GM23338 (cell line): ENCODE measurements around the gene EEA1. TPM values are rescaled to one million over a fixed set of nuclear protein-coding genes. Genes with fewer than 3 reads are reported as not detected.

Experiments used
- ATAC-seq: fragments of 200-7000 bp; cut with Tn5 transposase; 3 replicates; pipeline ENCODE4 v1.9.1; 2020
- DNase-seq: peaks from one replicate; pipeline ENCODE4 v3.0.0-alpha.2; 2015; ENCODE audit warnings: low spot score
- H2AFZ ChIP-seq: fragments of 200-600 bp; sonication (generic); 2 replicates; pipeline ENCODE4 v1.8.0; 2016; ENCODE audit warnings: antibody characterized with exemption, mild to moderate bottlenecking, moderate library complexity
- H3F3A ChIP-seq: fragments of 200-600 bp; sonication (generic); replicated peaks from 2 replicates; pipeline ENCODE4 v1.8.0; 2017; ENCODE audit warnings: antibody characterized with exemption, mixed run types, low read depth
- H3K27ac ChIP-seq: fragments of 200-600 bp; sonication (generic); 2 replicates; pipeline ENCODE4 v1.6.1; 2016; ENCODE audit warnings: low read depth
- H3K27me3 ChIP-seq: fragments of 200-600 bp; sonication (generic); 2 replicates; pipeline ENCODE4 v1.8.0; 2016; ENCODE audit warnings: mild to moderate bottlenecking, mixed run types, moderate library complexity; ENCODE audit not compliant: insufficient read depth
- H3K36me3 ChIP-seq: fragments of 200-600 bp; sonication (generic); 2 replicates; pipeline ENCODE4 v1.8.0; 2016; ENCODE audit warnings: mild to moderate bottlenecking; ENCODE audit not compliant: insufficient read depth
- H3K4me1 ChIP-seq: fragments of 200-600 bp; sonication (generic); 2 replicates; pipeline ENCODE4 v1.8.0; 2016; ENCODE audit warnings: mild to moderate bottlenecking, moderate library complexity; ENCODE audit not compliant: insufficient read depth
- H3K4me2 ChIP-seq: fragments of 200-600 bp; sonication (generic); 2 replicates; pipeline ENCODE4 v1.7.1; 2017; ENCODE audit warnings: mixed run types
- H3K4me3 ChIP-seq: fragments of 200-600 bp; sonication (generic); 2 replicates; pipeline ENCODE4 v1.6.1; 2016; ENCODE audit warnings: mixed run types
- H3K79me2 ChIP-seq: fragments of 200-600 bp; sonication (generic); replicated peaks from 2 replicates; pipeline ENCODE4 v1.8.0; 2017; ENCODE audit warnings: mild to moderate bottlenecking; ENCODE audit not compliant: insufficient read depth
- H3K9me2 ChIP-seq: fragments of 200-600 bp; sonication (generic); 2 replicates; pipeline ENCODE4 v1.8.0; 2017; ENCODE audit not compliant: insufficient read depth
- H4K20me1 ChIP-seq: fragments of 200-600 bp; sonication (generic); replicated peaks from 2 replicates; pipeline ENCODE4 v1.8.0; 2017; ENCODE audit warnings: mild to moderate bottlenecking; ENCODE audit not compliant: insufficient read depth
- H3K27ac Mint-ChIP-seq: 2 replicates; pipeline ENCODE4 v1.8.0; 2020; ENCODE audit warnings: inconsistent platforms, mild to moderate bottlenecking, moderate library complexity, mixed read lengths
- H3K27me3 Mint-ChIP-seq: 3 replicates; pipeline ENCODE4 v1.8.0; 2022; ENCODE audit warnings: low read depth, mild to moderate bottlenecking, moderate library complexity, mixed read lengths, inconsistent platforms; ENCODE audit not compliant: insufficient read depth, poor library complexity
- H3K36me3 Mint-ChIP-seq: 3 replicates; pipeline ENCODE4 v1.8.0; 2021; ENCODE audit warnings: low read depth, mild to moderate bottlenecking, inconsistent platforms, moderate library complexity, mixed read lengths
- H3K4me1 Mint-ChIP-seq: 3 replicates; pipeline ENCODE4 v1.8.0; 2020; ENCODE audit warnings: mild to moderate bottlenecking, inconsistent platforms, mixed read lengths
- H3K4me3 Mint-ChIP-seq: 3 replicates; pipeline ENCODE4 v1.8.0; 2021; ENCODE audit warnings: moderate library complexity, mild to moderate bottlenecking, inconsistent platforms, mixed read lengths
- H3K9me3 Mint-ChIP-seq: 3 replicates; pipeline ENCODE4 v1.8.0; 2020; ENCODE audit warnings: moderate library complexity, mild to moderate bottlenecking, inconsistent platforms, mixed read lengths
- CREB1 ChIP-seq: fragments of 250-450 bp; sonication (Bioruptor Pico); IDR thresholded peaks from 2 replicates; pipeline ENCODE4 v1.5.0; 2020; ENCODE audit warnings: low read depth, mild to moderate bottlenecking, moderate library complexity
- EZH2 ChIP-seq: fragments of 200-600 bp; sonication (generic); IDR thresholded peaks from one replicate; pipeline ENCODE4 v1.8.0; 2017; ENCODE audit warnings: antibody characterized with exemption, mild to moderate bottlenecking, low read depth; ENCODE audit not compliant: unreplicated experiment
- EZH2phosphoT487 ChIP-seq: fragments of 200-600 bp; sonication (generic); IDR thresholded peaks from one replicate; pipeline ENCODE4 v1.8.1; 2018; ENCODE audit warnings: antibody characterized with exemption; ENCODE audit not compliant: unreplicated experiment
- JUNB ChIP-seq: IDR thresholded peaks from one replicate; pipeline ENCODE4 v1.6.1; 2016; ENCODE audit warnings: antibody characterized with exemption; ENCODE audit not compliant: unreplicated experiment
- NANOG ChIP-seq: IDR thresholded peaks from 2 replicates; pipeline ENCODE4 v1.6.1; 2016; ENCODE audit warnings: antibody characterized with exemption, borderline replicate concordance
- POLR2AphosphoS5 ChIP-seq: IDR thresholded peaks from 2 replicates; pipeline ENCODE4 v1.6.1; 2016; ENCODE audit warnings: antibody characterized with exemption, low read depth
- STAT1 ChIP-seq: IDR thresholded peaks from one replicate; pipeline ENCODE4 v1.6.1; 2016; ENCODE audit warnings: antibody characterized with exemption; ENCODE audit not compliant: unreplicated experiment
- ZNF114 ChIP-seq: fragments of 250-450 bp; sonication (Bioruptor Pico); IDR thresholded peaks from 2 replicates; pipeline ENCODE4 v1.5.0; 2020; ENCODE audit warnings: mild to moderate bottlenecking, moderate library complexity
- ZNF331 ChIP-seq: fragments of 250-450 bp; sonication (Bioruptor Pico); IDR thresholded peaks from 2 replicates; pipeline ENCODE4 v1.5.0; 2020; ENCODE audit warnings: low read depth, mild to moderate bottlenecking, moderate library complexity
- polyA plus RNA-seq: library from polyadenylated mRNA; unstranded; fragments of >200 nt; fragmentation: Nextera tagmentation; extraction: Ambion mirVana; gene quantifications from 2 replicates; pipeline ENCODE4 v1.2.1, GENCODE V29; 2016
- total RNA-seq: library from RNA; depleted of rRNA; stranded (reverse); fragments of >200 nt; shearing (Covaris generic); gene quantifications from 2 replicates; pipeline ENCODE4 v1.2.3, GENCODE V29; 2014
- TF ChIP-seq, protein P1 (sequence below): IDR thresholded peaks from one replicate; pipeline ENCODE4 v1.6.1; 2018; ENCODE audit warnings: antibody characterized with exemption; ENCODE audit not compliant: unreplicated experiment

The EEA1 gene
- total and polyA plus RNA-seq, 2 experiments from 2014 or later = 10.0 to 41.1 TPM

- no peaks in the 10 kb centered on the region for H4K20me1 ChIP-seq
- no peak for ATAC-seq
These were observed 20.4 kb upstream of the EEA1 start for GRCh38 chr12:92949466-92949865.

DNA sequence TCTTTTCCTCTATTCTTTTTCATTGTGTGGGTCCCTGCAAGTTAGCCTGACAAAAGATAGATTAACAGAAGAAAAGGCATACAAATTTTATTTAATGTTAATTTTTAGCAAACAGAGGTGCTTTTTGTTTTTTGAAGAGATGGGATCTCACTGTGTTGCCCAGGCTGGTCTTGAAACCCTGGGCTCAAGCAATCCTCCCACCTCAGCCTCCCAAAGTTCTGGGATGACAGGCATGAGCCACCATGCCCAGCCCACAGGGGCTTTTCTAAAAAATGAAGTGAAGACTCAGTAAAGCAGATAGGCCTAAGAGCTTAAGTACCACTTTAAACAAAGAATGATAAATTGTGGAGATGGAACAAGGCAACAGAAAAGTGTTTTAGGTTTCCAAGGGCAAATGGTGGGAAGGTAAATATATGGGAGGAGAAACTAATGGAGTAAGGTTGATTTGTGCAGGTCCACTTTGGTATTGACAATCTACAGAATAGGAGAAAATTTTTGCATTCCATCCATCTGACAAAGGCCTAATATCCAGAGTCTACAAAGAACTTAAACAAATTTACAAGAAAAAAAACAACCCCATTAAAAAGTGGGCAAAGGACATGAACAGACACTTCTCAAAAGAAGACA, 18.6 kb upstream of the EEA1 start:
- Histone ChIP-seq H2AFZ (no peak overlapping the region), H3K9me2 (peaks cover 4% of the 10 kb centered on the region; the same call in 1 of the 2 replicates), H3F3A (no peaks in the 10 kb centered on the region), H3K4me1 (no peaks in the 10 kb centered on the region), H3K79me2 (no peaks in the 10 kb centered on the region), H3K4me2 (no peak overlapping the region), H3K27me3 (no peaks in the 10 kb centered on the region), H3K4me3 (no peak overlapping the region), H3K36me3 (no peaks in the 10 kb centered on the region), H3K27ac (no peak overlapping the region), H4K20me1 (no peaks in the 10 kb centered on the region)
- Mint-ChIP-seq H3K36me3 (no peaks in the 10 kb centered on the region), H3K4me1 (peaks cover 4% of the 10 kb centered on the region; the same call in 2 of the 3 replicates), H3K9me3 (peaks cover 3% of the 10 kb centered on the region; the same call in 2 of the 3 replicates), H3K4me3 (no peak overlapping the region), H3K27ac (no peak overlapping the region), H3K27me3 (no peaks in the 10 kb centered on the region)
- no peak for DNase-seq
- TF ChIP-seq EZH2 (no peak), NANOG (no peak), ZNF114 (CRISPR knock-in tag) (no peak), CREB1 (CRISPR knock-in tag) (no peak), EZH2phosphoT487 (no peak), POLR2AphosphoS5 (no peak), ZNF331 (CRISPR knock-in tag) (no peak), JUNB (no peak)
- TF ChIP-seq, protein P1, sequence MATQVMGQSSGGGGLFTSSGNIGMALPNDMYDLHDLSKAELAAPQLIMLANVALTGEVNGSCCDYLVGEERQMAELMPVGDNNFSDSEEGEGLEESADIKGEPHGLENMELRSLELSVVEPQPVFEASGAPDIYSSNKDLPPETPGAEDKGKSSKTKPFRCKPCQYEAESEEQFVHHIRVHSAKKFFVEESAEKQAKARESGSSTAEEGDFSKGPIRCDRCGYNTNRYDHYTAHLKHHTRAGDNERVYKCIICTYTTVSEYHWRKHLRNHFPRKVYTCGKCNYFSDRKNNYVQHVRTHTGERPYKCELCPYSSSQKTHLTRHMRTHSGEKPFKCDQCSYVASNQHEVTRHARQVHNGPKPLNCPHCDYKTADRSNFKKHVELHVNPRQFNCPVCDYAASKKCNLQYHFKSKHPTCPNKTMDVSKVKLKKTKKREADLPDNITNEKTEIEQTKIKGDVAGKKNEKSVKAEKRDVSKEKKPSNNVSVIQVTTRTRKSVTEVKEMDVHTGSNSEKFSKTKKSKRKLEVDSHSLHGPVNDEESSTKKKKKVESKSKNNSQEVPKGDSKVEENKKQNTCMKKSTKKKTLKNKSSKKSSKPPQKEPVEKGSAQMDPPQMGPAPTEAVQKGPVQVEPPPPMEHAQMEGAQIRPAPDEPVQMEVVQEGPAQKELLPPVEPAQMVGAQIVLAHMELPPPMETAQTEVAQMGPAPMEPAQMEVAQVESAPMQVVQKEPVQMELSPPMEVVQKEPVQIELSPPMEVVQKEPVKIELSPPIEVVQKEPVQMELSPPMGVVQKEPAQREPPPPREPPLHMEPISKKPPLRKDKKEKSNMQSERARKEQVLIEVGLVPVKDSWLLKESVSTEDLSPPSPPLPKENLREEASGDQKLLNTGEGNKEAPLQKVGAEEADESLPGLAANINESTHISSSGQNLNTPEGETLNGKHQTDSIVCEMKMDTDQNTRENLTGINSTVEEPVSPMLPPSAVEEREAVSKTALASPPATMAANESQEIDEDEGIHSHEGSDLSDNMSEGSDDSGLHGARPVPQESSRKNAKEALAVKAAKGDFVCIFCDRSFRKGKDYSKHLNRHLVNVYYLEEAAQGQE = no peak
- ATAC-seq = no peak

More at GRCh38 chr12:92949466-92949865, 20.4 kb upstream of the EEA1 start:
- Histone ChIP-seq H3K27me3 (no peaks in the 10 kb centered on the region), H2AFZ (no peak overlapping the region), H3K79me2 (no peaks in the 10 kb centered on the region), H3K27ac (no peak overlapping the region), H3F3A (no peaks in the 10 kb centered on the region), H3K4me3 (no peak overlapping the region), H3K4me1 (no peaks in the 10 kb centered on the region), H3K4me2 (no peak overlapping the region), H3K36me3 (peaks cover 6% of the 10 kb centered on the region; the same call in 1 of the 2 replicates), H3K9me2 (peaks cover 4% of the 10 kb centered on the region; the same call in 1 of the 2 replicates)
- H3K9me3 Mint-ChIP-seq = peaks cover 18% of the 10 kb centered on the region
- DNase-seq = no peak
- H3K4me3 Mint-ChIP-seq = no peak overlapping the region
- no peak for TF ChIP-seq STAT1
- no peaks in the 10 kb centered on the region for H3K27me3 Mint-ChIP-seq
- H3K36me3 Mint-ChIP-seq = peaks cover 12% of the 10 kb centered on the region
- H3K4me1 Mint-ChIP-seq = peaks cover 4% of the 10 kb centered on the region; the same call in 2 of the 3 replicates
- no peak overlapping the region for H3K27ac Mint-ChIP-seq
